ENCODE results near the gene MCRIP2. TPM values are rescaled to one million over a fixed set of nuclear protein-coding genes. Genes with fewer than 3 reads are reported as not detected.
A peak's percentile ranks its signal among the peaks of the same experiment; 100 is the strongest.
"Not testable (repeated sequence)": the region's sequence is repeated elsewhere in the genome, so short reads cannot be mapped to it uniquely, and the experiment has no call there.

MCRIP2 gene, protein sequence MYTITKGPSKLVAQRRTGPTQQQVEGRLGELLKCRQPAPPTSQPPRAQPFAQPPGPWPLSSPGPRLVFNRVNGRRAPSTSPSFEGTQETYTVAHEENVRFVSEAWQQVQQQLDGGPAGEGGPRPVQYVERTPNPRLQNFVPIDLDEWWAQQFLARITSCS
- 50.6 TPM for polyA plus RNA-seq (2012; ENCODE audit: low read depth, missing spikeins)

DNA sequence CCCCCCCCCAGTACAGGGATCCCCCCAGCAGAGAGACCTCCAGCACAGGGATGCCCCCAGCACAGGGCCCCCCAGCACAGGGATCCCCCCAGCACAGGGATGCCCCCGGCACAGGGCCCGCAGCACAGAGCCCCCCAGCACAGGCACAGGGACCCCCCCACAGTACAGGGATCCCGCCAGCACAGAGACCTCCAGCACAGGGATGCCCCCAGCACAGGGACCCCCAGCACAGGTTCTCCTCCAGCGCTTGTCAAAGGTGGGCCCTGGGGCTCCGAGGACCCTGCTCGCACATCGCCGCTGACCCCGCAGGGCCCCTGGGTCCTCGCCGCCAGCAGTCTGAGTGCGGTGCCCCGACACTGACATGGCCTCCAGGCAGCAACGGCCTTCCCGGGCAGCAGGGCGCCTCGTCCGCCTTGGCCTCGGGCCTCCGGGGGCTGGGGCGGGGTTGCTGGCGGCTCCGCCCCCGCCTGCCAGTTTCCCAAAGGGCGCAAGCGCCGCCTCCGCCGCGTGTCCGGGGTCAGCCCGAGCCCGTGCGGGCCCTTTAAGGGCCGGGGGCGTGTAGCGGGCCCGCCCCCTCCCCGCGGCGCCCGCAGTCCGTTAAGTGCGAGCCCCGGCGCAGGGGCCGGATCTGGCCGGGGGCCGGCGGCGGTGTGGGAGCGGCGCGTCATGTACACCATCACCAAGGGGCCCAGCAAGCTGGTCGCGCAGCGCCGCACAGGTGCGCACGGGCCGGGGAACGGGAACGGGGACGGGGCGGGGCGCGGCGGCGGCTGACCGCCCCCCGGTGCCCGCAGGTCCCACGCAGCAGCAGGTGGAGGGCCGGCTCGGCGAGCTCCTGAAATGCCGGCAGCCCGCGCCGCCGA lies at the start of gene MCRIP2:
Gene MCRIP2 (plus strand): TSS at position 503 of the 863 bp plus-strand sequence. CDS start 164 bp downstream, at position 667.
- TF ChIP-seq POLR2A (IDR thresholded peaks at IDR 0.05; ENCODE audit: low read depth, low read length) = peak; percentile 20; the same call in 1 of the 2 replicates
- no peak for TF ChIP-seq POU2F2 (IDR thresholded peaks at IDR 0.05; ENCODE audit: low read depth, low read length)
- FAIRE-seq (peak; percentile 97), DNase-seq (ENCODE audit: insufficient read length, low spot score) (peak; percentile 91)

DNA sequence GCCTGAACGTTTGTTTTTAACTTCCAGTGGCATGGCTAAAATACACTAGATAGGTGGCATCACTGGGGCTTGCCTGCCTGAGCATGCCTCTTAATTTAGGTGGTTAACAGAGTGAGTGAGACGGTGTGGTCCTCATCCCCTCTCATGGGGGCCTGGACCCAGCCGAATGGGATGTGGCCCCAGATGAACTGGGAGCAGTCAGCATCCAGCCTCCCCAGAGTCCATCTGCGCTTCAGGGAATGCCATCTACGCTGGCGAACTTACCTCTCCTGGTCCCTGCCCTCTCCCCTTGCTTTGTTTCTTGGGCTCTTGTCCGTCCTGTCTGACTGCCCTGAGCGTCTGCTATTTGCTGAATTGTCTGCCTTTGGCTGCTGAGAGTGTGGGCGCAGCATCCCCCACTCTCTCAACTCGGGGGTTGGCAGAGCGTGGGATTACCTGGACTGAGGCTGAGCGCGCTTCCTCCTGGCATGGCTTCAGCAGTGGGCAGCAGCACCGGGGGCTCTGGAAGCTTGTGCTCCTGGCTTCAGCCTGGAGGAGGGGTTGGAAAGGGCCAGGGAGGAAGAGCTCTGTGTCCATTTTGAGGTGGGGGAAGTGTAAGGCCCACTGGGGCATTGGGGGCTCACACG lies 49.6 kb upstream of the MCRIP2 start:
- FAIRE-seq (no peak), DNase-seq (ENCODE audit: insufficient read length, low spot score) (no peak)
- TF ChIP-seq SPI1 (IDR thresholded peaks at IDR 0.05; ENCODE audit: low read depth, low read length) = no peak
- no peak for TF ChIP-seq POLR2A (IDR thresholded peaks at IDR 0.05; ENCODE audit: low read depth, low read length)
- no peak for TF ChIP-seq POU2F2 (IDR thresholded peaks at IDR 0.05; ENCODE audit: low read depth, low read length)
- no peak for TF ChIP-seq TAF1 (IDR thresholded peaks at IDR 0.05; ENCODE audit: low read depth, low read length)
- TF ChIP-seq PAX5 (IDR thresholded peaks at IDR 0.05; ENCODE audit: insufficient read depth, low read length, severe bottlenecking) = no peak
- no peak for TF ChIP-seq POLR2AphosphoS5 (IDR thresholded peaks at IDR 0.05; ENCODE audit: low read depth, low read length)

DNA sequence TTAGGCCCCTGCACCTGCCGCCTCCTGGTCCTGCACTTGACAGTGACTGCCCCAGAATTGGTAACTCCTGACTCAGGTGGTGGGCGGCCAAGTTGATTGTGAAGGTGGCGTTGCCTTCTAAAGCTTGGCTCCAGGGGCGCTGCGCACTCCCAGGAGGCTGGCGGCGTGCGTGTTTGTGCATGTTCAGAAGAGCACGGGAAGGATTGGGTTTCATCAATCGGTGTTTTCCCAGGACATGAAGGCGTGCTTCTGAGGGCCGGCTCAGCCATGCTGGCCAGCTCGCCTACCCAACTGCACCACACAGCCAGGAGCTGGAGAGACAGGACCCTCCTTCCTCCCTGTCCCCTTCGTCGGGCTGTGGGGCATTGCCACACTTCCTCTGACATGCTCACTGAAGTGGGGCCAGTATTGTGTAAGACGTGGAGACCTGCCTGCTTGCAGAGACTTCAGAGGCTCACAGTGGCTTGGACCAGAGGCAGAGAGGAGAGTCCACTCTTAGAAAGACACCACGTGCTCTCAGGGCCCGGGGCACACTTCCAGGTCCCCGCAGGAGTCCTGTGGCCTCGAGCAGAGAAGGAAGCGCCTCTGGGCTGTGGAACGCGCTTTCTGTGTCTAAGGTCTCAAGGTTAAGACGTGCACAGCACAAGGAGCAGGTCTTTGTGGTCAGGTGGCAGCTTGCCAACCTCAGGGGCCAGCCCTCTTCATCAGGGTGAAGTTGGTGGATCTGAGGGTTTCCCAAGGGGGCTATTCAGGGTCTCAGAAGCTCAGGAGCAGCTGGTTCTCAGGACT lies 48.9 kb upstream of the MCRIP2 start:
- TF ChIP-seq POLR2A (IDR thresholded peaks at IDR 0.05; ENCODE audit: low read depth, low read length) (no peak), PAX5 (IDR thresholded peaks at IDR 0.05; ENCODE audit: insufficient read depth, low read length, severe bottlenecking) (no peak), SPI1 (IDR thresholded peaks at IDR 0.05; ENCODE audit: low read depth, low read length) (no peak), TAF1 (IDR thresholded peaks at IDR 0.05; ENCODE audit: low read depth, low read length) (no peak)
- DNase-seq (ENCODE audit: insufficient read length, low spot score) (no peak), FAIRE-seq (no peak)

DNA sequence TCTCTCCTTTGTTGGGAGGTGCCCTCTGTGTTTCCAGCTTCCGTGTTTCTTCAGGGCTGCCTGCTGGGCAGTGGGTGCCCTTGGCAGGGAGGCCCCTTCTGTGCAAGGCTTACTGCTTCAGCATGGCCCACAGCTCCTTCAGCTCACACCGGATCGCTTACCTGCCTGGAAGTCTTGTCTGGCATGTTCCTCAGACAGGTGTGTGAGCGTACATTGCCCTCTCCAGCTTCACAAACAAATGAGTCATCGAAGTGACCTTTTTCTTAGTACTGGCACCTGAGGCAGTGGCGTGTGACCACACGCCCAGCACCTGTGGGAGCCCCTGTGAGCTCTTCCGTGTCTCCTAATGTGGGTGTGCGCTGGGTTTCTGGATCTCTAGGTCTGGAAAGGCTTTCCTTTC lies 48.2 kb upstream of the MCRIP2 start:
- TF ChIP-seq POLR2A (IDR thresholded peaks at IDR 0.05; ENCODE audit: low read depth, low read length) (no peak), PAX5 (IDR thresholded peaks at IDR 0.05; ENCODE audit: insufficient read depth, low read length, severe bottlenecking) (no peak), TAF1 (IDR thresholded peaks at IDR 0.05; ENCODE audit: low read depth, low read length) (no peak), POLR2AphosphoS5 (IDR thresholded peaks at IDR 0.05; ENCODE audit: low read depth, low read length) (no peak)
- FAIRE-seq (no peak), DNase-seq (ENCODE audit: insufficient read length, low spot score) (no peak)

DNA sequence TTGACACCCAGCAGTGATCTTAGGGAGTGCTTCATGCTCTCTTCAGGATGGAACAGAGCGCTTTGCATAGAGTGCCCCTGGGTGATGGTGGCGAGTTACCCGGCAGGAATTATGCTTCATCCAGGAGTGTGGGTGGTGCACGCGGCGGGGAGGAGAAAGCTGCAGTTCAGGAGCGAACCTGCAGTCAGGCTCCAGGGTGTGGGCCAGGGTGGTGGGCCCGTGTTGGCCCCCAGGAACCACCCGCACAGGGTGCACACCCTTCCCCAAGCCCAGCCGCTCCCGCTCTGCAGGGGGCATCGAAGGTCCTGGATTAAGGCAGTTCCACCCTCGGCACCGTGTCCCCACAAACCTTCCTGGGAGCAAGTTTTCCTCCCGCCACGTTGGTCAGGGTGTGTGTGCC lies 47.8 kb upstream of the MCRIP2 start:
- DNase-seq (ENCODE audit: insufficient read length, low spot score) (no peak), FAIRE-seq (no peak)
- TF ChIP-seq POLR2AphosphoS5 (IDR thresholded peaks at IDR 0.05; ENCODE audit: low read depth, low read length) (no peak), POU2F2 (IDR thresholded peaks at IDR 0.05; ENCODE audit: low read depth, low read length) (no peak), PAX5 (IDR thresholded peaks at IDR 0.05; ENCODE audit: insufficient read depth, low read length, severe bottlenecking) (no peak), TAF1 (IDR thresholded peaks at IDR 0.05; ENCODE audit: low read depth, low read length) (no peak), POLR2A (IDR thresholded peaks at IDR 0.05; ENCODE audit: low read depth, low read length) (no peak), SPI1 (IDR thresholded peaks at IDR 0.05; ENCODE audit: low read depth, low read length) (no peak)

DNA sequence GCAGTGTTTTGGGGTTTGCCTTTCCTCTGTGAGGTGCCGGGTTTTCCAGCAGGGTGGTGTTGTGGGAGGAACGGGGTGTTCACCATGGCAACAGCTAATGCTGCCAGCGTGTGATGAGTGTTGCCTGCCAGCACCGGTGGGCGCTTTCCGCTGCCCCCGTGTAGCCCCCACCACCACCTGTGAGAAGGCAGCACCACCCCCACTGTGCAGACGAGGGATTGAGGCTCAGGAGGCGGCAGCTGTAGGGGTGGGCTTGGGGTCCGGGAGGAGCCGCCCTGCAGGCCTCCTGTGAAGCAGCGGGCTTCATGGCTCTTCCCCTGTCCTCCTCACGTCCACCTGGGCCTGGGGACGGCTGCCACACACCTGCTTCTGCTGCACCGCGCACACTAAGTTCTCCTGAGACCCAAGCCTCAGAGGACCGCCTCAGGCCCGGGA lies 46.5 kb upstream of the MCRIP2 start:
- TF ChIP-seq POLR2A (IDR thresholded peaks at IDR 0.05; ENCODE audit: low read depth, low read length) (no peak), PAX5 (IDR thresholded peaks at IDR 0.05; ENCODE audit: insufficient read depth, low read length, severe bottlenecking) (no peak), POU2F2 (IDR thresholded peaks at IDR 0.05; ENCODE audit: low read depth, low read length) (no peak), SPI1 (IDR thresholded peaks at IDR 0.05; ENCODE audit: low read depth, low read length) (no peak), TAF1 (IDR thresholded peaks at IDR 0.05; ENCODE audit: low read depth, low read length) (no peak)
- no peak for FAIRE-seq
- no peak for DNase-seq (ENCODE audit: insufficient read length, low spot score)

DNA sequence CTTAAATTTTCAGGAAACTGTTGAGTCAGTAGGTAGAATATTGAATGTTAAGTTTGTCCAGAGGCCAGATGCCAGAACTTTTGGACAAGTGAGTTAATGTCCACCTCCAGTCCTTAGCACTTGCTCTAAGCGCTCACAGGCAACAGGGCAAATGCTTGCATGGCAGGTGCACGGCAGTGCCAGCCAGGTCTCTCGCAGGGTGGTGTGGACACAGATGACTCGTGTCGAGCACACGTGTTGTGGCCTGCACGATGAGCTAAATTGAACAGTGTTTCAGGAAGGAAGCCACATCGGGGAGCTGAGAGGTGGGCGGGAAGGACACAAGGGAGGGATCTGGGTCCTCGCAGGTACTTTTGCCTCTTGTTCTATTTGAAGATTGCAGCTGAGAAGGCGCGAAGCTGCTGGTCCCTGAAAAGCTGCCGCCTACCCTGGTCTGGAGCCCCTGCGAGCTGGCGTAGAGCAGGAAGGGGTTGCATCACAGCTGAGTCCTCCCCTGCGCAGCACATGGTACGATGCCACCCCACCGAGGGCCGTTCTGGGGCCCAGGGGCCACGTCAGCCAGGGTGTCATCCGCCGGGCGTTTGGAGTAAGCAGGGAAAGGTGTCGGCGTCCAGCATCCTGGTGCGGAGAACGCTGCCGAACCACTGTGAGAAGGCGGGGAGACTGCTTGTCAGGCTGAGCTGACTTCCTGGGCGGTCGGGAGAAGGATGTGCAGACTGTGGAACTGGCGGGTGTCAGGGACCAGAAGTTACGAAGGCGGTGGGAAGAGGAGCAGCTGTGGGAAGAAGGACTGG lies 45.5 kb upstream of the MCRIP2 start:
- no peak for DNase-seq (ENCODE audit: insufficient read length, low spot score)
- TF ChIP-seq POLR2AphosphoS5 (IDR thresholded peaks at IDR 0.05; ENCODE audit: low read depth, low read length) = no peak
- TF ChIP-seq TAF1 (IDR thresholded peaks at IDR 0.05; ENCODE audit: low read depth, low read length) = no peak
- no peak for TF ChIP-seq POU2F2 (IDR thresholded peaks at IDR 0.05; ENCODE audit: low read depth, low read length)
- TF ChIP-seq PAX5 (IDR thresholded peaks at IDR 0.05; ENCODE audit: insufficient read depth, low read length, severe bottlenecking) = no peak
- TF ChIP-seq SPI1 (IDR thresholded peaks at IDR 0.05; ENCODE audit: low read depth, low read length) = no peak
- no peak for TF ChIP-seq POLR2A (IDR thresholded peaks at IDR 0.05; ENCODE audit: low read depth, low read length)
- no peak for FAIRE-seq

DNA sequence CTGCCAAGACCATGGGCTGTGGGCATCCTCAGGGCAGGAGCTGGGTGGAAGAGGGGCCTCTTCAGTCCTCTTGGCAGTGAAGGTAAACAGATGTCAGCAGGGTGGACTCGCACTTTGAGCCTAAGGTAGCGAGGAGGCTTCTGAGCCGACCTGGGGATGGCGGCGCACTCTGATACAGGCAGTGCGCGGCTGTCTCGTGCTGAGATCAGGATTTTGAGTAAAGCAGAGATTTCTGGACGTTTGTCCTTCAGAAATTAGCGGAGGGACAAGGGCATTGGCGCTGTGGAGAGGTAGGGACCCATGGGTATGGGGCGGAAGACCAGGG lies 44.9 kb upstream of the MCRIP2 start:
- TF ChIP-seq TAF1 (IDR thresholded peaks at IDR 0.05; ENCODE audit: low read depth, low read length) (no peak), SPI1 (IDR thresholded peaks at IDR 0.05; ENCODE audit: low read depth, low read length) (no peak), PAX5 (IDR thresholded peaks at IDR 0.05; ENCODE audit: insufficient read depth, low read length, severe bottlenecking) (no peak), POU2F2 (IDR thresholded peaks at IDR 0.05; ENCODE audit: low read depth, low read length) (no peak), POLR2A (IDR thresholded peaks at IDR 0.05; ENCODE audit: low read depth, low read length) (no peak), POLR2AphosphoS5 (IDR thresholded peaks at IDR 0.05; ENCODE audit: low read depth, low read length) (no peak)
- no peak for DNase-seq (ENCODE audit: insufficient read length, low spot score)
- FAIRE-seq = no peak

DNA sequence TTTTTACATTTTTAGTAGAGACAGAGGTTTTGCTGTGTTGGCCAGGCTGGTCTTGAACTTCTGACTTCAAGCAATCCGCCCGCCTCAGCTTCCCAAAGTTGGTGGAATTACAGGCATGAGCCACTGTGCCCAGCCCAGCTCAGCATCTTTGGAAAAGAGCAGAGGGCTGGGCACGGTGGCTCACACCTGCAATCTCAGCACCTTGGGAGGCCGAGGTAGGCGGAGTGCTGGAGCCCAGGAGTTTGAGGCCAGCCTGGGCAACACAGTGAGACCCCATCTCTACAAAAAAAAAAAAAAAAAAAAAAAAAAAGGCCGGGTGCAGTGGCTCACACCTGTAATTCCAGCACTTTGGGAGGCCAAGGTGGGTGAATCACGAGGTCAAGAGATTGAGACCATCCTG lies 44.0 kb upstream of the MCRIP2 start:
- DNase-seq (ENCODE audit: insufficient read length, low spot score); FAIRE-seq: not testable (repeated sequence)
